HG03521 (cell line): Measurements from ENCODE around the gene MAG.

Experiments used
- ATAC-seq: cut with Tn5 transposase; IDR thresholded peaks from one replicate; pipeline ENCODE4 v1.9.1; 2021; ENCODE audit warnings: mild to moderate bottlenecking, moderate library complexity; ENCODE audit not compliant: unreplicated experiment

MAG gene

DNA sequence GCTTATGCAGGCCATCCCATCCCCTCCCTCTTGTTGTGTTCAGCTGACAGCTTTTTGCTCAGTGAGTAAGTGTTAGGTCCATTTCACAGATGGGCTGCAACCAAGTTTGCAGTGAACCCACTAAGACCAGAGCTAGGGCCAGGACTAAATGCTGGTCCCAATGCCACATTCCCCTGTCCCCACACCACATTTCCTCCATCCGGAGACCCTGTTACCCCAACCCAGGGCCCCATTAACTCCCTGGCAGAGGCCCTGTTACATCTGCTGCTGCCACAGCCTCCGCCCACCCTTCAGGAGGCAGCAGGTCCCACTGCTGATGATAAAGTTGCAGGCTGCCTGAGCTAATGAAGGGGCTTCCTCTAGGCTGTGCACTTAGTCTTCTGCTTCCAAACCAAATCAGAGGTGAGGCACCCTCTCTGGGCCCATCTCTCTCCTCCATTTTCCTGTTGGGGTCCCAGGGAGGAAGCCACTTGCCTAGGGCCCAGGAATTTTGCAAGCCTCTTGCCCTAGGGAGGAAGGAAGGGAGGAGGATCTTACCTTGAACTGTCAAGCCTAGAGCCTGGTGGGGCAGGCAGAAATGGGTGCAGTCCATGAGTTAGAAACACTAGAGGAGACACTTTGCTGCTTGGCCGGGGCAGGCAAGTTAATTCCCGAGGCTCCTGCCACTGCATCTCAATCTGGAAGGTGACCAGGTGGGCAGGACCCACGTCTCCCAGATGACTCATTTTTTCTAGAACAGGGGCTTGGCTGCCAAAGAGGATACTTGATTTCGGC, 26.6 kb upstream of the MAG start:
- no peak for ATAC-seq

DNA sequence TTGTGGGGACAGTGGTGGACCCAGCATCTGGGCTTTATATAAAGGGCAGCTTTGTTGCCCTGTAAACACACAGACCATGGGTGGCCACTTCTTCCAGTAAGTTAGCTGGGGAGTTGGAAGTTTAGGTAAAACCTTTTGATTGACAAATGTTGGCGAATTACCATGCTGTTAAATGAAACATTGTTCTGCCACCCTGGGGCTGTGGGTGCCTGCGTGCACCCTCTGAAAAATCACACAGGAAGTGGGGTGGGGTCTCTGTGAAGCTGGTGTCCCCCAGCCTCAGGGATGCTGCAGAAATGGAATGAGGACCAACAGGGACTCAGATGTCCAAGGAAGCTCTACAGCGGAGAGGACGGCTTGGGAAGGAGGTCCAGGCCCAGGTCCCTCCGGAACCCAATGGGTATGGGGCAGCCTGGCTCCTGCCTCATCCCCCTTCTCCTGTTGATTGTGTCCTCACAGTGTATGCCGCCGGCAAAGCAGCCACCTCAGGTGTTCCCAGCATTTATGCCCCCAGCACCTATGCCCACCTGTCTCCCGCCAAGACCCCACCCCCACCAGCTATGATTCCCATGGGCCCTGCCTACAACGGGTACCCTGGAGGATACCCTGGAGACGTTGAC, 26.0 kb upstream of the MAG start:
- no peak for ATAC-seq

DNA sequence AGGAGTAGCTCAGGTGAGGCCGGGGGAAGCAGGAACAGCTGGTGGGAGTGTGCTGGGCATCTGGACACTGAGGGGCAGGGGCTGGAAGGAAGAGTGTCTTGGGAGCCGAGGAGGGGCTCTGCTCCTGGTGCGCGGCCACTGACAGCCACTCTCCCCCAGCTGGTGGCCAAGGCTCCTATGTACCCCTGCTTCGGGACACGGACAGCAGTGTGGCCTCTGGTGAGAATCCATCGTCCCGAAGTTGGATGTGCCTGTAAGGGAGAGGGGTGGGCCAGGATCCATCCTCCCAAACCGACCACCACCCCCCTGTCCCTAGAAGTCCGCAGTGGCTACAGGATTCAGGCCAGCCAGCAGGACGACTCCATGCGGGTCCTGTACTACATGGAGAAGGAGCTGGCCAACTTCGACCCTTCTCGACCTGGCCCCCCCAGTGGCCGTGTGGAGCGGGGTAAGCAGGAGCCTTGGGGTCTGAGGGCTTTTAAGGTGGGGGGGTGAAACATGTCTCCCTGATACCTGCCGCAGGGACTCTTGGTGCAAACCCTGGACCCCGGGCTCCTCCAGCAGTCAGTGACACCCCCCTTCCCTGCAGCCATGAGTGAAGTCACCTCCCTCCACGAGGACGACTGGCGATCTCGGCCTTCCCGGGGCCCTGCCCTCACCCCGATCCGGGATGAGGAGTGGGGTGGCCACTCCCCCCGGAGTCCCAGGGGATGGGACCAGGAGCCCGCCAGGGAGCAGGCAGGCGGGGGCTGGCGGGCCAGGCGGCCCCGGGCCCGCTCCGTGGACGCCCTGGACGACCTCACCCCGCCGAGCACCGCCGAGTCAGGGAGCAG, 25.2 kb upstream of the MAG start:
- no peak for ATAC-seq

DNA sequence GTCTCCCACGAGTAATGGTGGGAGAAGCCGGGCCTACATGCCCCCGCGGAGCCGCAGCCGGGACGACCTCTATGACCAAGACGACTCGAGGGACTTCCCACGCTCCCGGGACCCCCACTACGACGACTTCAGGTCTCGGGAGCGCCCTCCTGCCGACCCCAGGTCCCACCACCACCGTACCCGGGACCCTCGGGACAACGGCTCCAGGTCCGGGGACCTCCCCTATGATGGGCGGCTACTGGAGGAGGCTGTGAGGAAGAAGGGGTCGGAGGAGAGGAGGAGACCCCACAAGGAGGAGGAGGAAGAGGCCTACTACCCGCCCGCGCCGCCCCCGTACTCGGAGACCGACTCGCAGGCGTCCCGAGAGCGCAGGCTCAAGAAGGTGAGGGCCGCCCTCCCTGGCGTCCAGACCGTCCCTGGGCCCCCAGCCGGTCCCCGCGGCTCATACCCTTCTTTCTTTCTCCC, 24.6 kb upstream of the MAG start:
- ATAC-seq: no peak

DNA sequence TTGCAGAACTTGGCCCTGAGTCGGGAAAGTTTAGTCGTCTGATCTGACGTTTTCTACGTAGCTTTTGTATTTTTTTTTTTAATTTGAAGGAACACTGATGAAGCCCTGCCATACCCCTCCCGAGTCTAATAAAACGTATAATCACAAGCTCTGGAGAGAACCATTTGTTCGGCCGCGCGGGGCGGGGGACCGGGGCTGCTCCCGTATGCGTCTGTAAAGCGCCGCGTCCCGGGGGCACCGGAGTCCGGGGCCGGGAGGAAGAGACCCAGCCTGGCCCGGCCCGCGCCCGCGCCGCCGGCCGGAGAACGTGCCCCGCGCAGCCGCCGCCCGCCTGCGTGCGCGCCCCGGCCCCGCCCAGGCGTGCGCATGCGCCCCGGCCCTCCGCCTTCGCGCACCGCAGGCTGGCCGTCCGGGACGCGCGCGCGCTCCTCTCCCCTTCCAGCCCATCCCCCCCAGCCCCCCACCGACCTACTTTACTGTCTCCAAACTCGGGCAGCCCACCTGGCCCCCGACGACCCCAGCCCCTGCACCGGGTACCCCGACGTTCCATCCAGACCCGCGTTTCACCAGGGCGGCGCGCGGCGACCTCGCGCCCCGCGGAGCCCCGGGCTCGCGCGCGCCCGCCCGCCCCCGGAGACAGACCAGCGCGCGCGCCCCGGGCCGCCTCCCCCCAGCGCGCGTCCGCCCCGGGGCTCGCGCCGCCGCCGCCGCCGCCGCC, 24.0 kb upstream of the MAG start:
- peak; percentile 52 for ATAC-seq

DNA sequence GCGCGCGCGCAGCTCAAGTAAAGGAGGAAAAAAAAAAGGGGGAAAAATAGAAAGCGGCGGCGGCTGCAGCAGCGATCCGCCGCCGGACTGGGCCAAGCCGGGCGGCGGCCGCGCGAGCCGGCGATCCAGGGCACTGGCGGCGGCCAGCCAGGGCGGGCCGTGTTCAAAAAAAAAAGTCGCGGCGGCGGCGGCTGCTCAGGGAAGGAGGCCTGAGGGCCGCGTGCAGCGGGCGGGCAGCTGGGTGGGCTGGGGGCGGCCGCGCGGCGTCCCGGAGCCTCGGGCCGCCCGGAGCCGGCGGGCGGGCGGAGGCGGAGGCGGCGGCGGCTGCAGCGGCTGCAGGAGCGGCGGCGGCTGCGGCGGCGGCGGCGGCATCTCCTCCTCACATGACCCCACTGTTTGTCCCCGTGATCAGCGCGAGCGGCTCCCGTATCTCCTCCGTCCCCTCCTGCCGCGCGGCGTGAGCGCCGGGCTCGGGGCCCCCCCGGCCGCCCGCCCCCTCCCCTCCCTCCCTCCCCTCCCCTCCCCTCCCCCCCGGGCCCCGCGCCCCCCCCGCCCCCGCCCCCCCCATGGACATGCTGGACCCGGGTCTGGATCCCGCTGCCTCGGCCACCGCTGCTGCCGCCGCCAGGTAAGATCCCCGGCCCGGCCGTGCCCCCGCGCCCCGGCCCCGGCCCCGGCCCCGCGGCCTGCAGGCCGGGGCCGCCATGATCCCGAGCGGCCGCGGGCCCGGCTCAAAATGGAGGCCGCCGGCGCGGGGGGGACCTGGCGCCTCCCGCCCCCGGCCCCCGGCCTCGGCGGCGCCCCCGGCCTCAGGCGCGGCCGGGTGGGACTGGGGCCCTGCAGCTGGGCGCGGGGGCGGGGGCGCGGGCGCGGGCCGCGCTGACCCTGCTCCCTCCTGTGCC, 23.2 kb upstream of the MAG start, which contains the start of gene USF2:
TSS of gene USF2 (plus strand) at position 427 of the 902 bp plus-strand sequence. CDS start at position 567, 140 bp downstream.
- peak; percentile 29 for ATAC-seq

DNA sequence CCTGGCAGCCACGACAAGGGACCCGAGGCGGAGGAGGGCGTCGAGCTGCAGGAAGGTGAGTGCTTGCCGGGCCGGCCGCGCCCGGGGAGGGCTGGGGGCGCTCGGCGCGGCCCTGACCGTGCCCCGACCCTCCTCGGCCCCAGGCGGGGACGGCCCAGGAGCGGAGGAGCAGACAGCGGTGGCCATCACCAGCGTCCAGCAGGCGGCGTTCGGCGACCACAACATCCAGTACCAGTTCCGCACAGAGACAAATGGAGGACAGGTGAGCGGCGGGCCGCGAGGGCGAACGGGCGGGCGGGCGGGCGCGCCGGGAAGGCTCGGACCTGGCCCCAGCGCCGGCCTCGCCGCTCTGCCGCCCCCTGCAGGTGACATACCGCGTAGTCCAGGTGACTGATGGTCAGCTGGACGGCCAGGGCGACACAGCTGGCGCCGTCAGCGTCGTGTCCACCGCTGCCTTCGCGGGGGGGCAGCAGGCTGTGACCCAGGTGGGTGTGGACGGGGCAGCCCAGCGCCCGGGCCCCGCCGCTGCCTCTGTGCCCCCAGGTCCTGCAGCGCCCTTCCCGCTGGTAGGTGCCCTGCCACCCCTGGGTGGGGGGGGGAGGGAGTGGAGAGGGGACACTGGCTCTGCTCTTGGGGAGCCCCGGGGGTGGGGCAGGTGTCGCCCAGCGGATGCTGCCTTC, 22.4 kb upstream of the MAG start:
- peak; percentile 36 for ATAC-seq

DNA sequence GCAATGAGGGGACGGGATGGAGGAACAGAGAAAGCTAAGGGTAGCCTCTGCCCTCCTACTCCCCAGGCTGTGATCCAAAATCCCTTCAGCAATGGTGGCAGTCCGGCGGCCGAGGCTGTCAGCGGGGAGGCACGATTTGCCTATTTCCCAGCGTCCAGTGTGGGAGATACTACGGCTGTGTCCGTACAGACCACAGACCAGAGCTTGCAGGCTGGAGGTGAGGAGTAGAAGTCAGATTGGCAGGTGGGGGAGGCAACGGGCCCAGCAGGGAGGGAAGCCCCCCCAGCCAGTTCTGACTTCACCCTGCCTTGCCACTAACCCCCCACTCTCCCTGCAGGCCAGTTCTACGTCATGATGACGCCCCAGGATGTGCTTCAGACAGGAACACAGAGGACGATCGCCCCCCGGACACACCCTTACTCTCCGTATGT, 21.6 kb upstream of the MAG start:
- no peak for ATAC-seq

DNA sequence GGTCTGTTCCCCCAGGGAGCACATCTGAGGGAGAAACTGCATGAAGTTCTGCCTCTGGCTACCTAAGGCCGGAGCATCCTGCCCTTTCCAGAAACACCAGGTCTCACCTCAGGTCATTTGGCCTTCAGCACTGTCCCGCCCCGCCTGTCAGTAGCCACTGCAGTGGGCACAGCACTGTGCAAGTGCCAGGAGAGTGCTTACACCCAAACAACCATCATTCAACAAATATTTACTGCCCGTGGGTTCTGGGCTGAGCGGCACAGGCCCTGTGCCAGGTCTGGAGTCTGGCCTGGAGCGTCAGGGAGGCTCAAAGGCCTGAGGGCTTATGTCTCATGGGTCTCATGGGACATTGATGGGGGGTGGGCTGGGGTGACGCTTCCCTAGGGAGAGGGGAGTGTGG, 20.4 kb upstream of the MAG start:
- no peak for ATAC-seq

DNA sequence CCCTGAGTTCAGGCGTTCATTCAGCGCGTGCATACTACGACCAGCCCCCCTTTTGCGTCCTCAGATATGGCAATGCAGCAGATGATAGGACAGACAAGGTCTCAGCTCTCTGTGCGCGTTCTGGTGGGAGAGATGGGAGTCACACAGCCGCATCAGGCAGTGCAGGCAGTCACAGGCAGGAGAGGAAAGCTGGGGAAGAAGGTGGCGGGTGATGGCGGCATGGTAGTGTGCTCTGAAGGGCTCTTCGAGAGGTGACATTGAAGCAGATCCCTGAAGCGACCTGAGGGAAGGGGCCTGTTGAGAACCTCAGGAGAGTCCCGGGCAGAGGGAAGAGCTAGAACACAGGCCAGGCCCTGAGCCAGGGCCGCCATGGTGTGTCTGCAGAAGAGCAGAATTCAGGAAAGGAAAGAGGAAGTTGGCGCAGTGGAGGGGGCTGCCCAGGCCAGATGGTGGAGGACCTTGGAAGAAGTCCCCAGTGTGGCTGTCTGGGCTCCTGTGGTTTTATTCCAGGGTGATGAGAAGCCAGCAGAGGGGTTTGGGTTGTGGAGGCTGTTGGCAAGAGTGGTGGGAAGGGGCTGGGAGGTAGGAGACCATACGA, 19.7 kb upstream of the MAG start:
- no peak for ATAC-seq

DNA sequence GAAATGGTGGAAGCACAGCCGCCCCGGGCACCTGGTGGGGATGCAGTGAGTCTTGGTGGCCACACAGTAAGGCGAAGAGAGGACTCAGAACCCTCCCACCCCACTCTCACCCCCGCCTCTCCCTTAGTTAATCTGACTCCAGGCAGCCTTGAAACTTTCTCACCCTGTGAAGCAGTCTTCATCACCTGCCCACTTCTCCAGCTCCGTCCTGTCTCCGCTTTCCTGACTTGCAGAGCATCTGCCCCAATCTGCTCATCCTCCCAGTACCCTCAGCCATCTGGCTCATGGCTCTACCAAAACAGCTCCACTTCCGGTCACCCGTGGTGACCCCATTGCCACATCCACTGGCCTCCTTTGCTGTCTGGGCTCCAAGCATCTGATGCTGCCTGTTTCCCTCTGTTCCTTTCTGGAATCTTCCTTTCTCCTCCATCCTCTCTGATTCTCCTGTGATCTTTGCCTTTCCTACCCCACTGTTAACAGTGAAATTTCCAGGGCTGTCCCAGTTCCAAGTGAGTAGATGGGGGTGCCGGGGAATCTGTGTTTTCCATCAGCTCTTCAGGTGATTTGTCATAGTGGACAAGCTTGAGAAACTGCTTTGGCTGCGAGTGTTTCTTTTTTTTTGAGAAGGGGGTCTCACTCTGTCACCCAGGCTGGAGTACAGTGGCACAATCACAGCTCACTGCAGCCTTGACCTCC, 18.9 kb upstream of the MAG start:
- ATAC-seq: no peak

DNA sequence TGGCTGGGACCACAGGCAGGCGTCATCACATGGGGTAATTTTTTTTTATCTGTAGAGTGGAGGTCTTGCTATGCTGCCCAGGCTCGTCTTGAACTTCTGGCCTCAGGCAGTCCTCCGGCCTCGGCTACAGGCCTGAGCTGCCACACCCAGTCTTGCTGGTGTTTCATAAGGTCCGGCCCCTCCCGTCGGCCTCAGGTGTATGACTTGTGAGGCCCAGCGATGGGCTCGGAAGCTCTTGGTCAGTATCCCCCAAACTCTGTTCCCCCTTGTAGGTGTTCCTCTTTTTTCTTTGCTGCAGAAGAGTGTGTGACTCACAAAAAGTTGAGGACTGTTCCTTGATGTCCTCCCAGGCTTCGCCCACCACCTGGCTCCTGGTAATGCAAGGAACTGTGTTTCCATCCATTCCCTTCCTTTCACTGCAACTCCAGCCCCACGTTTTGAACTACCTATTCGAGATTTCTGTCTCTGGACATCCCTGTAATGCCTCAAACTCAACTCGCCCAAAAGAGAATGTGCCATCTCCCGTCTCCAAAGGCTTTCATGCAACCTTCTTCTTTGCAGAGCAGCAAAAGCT, 18.2 kb upstream of the MAG start:
- ATAC-seq: no peak

DNA sequence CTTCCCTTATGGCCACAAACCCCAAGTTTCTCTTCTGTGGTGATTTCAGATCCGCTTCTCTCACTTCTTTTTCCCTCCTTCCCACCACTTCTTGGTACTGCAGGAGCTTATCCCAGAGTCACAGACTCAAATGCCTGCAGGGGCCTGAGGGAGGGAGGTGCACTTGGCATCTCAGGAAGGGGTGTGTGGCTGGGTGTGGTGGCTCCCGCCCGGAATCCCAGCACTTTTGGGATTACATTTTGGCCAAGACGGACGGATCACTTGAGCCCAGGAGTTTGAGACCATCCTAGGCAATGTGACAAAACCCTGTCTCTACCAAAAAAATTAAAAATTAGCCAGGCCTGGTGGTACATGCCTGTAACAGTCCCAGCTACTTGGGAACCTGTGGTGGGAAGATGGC, 17.6 kb upstream of the MAG start:
- no peak for ATAC-seq

DNA sequence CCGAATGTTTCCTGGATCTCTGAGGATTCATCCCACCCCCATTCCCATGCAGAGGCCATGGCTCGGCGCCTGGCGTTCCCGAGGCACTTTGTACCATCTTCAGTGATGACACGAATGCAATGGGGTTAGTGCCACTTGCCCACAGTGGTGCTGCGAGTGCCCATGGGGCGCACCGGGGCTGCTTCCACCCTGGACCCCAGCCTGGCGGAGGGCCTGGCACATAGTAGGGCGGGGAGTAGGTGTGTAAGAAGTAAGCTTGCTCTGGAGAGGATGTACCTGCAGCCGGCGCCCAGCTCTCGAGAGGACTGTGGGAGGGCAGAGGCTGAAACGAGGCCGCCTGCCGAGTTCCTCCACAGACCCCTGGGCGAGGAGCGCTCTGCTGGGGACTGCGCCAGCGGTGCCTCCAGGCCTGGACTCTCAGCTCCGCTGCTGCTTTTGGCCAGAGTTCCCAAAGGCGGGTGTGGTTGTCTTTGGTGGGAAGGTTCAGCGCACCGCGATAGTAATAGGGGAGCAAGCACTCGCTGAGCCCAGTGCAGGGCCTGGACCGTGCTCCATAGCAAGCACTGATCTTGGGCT, 15.2 kb upstream of the MAG start:
- ATAC-seq: no peak

DNA sequence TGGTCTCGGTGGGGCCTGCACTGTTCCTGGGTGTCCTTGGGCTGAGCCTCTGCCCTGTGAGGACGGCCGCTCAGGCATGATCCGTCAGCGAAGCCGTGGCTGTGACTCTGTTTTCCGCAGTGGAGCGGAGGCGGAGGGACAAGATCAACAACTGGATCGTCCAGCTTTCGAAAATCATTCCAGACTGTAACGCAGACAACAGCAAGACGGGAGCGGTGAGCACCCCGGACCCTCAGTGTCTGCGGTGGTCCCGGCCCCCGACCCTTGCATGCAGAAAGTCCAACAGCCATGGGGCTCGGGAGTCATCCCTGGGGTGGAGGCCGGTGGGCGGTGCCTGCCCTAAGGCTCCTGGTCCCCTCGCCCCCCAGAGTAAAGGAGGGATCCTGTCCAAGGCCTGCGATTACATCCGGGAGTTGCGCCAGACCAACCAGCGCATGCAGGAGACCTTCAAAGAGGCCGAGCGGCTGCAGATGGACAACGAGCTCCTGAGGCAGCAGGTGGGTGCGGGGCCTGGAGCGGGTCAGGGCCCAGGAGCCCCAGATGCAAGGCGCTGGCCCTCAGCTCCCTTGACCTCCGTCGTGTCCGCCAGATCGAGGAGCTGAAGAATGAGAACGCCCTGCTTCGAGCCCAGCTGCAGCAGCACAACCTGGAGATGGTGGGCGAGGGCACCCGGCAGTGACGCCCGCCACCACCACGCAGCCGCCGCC, 13.2 kb upstream of the MAG start:
- no peak for ATAC-seq

DNA sequence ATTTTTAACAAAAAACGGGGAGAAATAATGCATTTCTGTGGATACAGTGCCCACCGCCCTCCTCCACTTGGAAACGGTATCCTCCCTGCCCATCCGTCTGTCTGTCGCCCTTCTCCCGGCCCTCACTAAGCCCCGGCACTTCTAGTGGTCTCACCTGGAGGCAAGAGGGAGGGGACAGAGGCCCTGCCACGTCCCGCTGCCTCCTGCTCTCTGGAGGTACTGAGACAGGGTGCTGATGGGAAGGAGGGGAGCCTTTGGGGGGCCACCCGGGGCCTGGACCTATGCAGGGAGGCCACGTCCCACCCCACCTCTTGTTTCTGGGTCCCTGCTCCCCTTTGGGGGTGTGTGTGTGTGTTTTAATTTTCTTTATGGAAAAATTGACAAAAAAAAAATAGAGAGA, 12.6 kb upstream of the MAG start:
- ATAC-seq: no peak
